ENCODE results near the gene FRS2.

Gene FRS2

GRCh38 chr12:69464428-69464827 lies 5.8 kb upstream of the FRS2 start:
- DNase-seq (ENCODE audit: low read depth, low spot score), result no peak

GRCh38 chr12:69466867-69467266 lies 3.3 kb upstream of the FRS2 start:
- DNase-seq (ENCODE audit: low read depth, low spot score), result no peak

GRCh38 chr12:69467366-69467765 lies 2.8 kb upstream of the FRS2 start:
- DNase-seq (ENCODE audit: low read depth, low spot score), result no peak

- no peak for DNase-seq (ENCODE audit: low read depth, low spot score)
Measured at GRCh38 chr12:69468237-69469026, 1.8 kb upstream of the FRS2 start.

DNA sequence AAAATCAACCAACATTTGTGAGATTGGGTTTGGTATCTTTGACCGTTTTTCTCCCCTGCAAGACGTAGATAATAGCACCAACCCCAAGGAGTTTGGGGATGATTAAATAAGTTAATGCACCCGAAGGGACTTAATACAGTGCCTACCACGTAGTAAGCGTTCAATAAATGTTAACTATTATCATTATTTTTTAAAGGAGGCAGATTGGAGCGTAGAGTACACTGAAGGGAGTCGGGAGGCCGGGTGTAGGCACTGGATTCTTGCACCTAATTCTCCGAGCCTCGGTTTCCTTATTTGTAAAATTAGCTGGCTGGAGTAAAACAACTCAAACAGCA lies 367 bp upstream of the FRS2 start:
- DNase-seq (ENCODE audit: low read depth, low spot score), result no peak

DNA sequence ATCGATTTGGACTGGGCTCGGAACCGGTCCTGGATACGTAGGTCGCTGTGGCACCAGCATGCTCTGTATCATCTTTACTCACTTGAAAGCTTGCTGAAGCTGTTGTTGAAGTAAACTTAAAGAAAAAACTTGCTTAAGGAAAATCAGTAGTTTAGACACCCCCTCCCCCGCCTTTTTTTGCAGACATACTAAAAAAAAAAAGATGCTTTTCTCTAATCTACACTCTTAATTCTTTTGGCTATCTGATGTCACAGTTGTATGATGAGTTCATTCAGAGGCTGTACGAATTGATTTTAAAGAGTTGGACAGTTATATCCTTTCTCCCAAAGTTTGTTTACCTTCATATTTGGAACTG lies 865 bp downstream of the FRS2 start:
- no peak for DNase-seq (ENCODE audit: low read depth, low spot score)

DNA sequence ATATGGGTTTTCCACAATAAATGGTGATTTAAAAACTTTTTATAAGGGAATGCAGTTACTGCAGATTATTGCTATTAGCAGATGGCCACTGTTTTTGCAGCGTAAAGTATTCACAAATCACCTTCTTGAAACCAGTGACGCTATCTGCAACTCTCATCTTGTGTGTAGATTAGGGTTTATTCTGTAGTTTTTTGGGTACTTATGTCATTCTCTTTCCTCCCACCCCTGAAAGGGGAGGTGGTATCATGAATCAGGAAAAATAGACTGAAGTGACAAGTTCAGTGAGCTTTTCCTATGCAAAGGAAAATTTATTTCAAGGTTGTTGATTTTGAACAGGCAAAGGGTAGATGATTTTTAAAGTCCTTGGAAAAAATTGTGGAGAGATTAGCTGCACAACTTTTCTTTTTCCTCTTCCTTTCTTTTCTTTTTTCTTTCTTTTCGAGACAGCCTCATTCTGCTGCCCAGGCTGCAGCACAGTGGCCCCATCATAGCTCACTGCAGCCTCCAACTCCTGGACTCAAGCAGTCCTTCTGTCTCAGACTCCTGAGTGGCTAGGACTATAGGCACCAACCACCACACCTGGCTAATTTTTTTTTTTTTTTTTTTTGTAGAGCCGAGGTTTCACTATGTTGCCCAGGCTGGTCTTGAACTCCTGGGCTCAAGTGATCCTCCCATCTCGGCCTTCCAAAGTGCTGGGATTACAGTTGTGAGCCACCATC lies 1.6 kb downstream of the FRS2 start:
- no peak for DNase-seq (ENCODE audit: low read depth, low spot score)

GRCh38 chr12:69473262-69473661 lies 3.1 kb downstream of the FRS2 start:
- no peak for DNase-seq (ENCODE audit: low read depth, low spot score)

- no peak for DNase-seq (ENCODE audit: low read depth, low spot score)
Measured at GRCh38 chr12:69474456-69474855, 4.3 kb downstream of the FRS2 start.

DNA sequence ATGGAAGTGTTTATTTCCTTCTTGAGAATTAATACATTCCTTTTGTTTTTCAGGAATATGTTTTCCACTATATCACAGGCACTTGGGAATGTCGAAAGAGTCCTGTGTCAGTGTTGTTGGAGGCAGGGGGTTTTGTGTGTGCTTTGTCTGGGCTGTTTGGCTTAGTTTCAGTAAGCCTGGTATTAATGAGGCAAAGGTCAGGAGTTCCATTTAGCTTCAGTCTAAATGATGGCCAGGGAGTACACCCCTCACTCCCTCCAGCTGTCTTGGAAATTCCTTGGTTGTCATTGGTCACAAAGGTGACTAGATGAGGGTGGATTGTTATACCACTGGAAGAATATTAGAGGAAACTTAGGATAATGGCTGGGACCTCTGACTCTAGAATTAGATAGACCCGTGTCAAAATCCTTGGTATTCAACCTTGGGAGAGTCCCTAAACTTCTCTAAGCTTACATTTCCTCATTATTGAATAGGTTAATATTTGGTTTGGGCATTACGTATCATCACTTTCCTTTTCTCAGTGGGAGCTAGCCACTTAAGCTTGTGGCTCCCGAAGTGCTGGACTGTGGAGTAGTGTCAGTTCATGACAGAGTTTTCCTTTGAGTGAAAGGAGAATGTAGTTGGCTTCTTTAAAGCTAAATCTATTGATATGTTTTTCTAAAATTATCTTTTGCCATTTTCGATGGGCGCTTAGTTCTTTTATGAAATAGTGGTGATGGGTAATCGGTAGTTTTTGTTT lies 5.2 kb downstream of the FRS2 start:
- DNase-seq (ENCODE audit: low read depth, low spot score), result no peak

- DNase-seq (ENCODE audit: low read depth, low spot score), result no peak
Measured at GRCh38 chr12:69476276-69477017, 6.3 kb downstream of the FRS2 start.

GRCh38 chr12:69479675-69480074 lies 9.5 kb downstream of the FRS2 start:
- DNase-seq (ENCODE audit: low read depth, low spot score), result no peak

DNA sequence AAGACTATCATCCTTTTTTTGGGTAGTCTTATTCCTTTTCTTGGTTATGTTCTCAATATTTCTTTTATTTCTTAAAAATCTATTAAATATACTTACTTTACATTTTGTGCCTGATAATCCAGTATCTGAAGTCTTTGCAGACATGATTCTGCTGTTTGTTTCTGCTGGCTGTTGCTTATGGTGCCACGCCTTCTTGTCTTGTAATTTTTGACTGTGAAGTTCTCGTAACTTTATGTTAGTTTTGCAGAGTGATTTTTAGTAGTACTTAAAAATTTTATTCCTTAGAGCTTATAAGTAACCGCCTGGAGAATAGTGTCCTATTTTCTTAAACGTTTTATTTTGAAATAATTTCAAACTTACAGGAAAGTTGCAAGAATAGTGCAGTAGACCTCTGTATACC lies 10.5 kb downstream of the FRS2 start:
- no peak for DNase-seq (ENCODE audit: low read depth, low spot score)

DNA sequence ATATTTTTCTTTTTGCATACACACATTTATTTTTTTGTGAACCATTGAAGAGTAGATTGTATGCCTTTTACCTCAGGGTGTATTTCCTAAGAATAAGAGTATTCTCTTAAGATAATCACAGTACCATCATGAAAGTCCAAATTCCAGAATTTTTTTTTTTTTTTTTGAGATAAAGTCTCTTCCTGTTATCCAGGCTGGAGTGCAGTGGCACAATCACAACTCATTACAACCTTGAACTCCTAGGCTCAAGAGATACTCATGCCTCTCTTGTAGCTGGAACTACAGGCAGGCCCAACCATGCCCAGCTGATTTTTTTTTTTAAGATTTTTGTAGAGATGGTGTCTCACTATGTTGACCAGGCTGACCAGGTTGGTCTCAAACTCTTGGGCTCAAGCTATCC lies 10.9 kb downstream of the FRS2 start:
- no peak for DNase-seq (ENCODE audit: low read depth, low spot score)

DNA sequence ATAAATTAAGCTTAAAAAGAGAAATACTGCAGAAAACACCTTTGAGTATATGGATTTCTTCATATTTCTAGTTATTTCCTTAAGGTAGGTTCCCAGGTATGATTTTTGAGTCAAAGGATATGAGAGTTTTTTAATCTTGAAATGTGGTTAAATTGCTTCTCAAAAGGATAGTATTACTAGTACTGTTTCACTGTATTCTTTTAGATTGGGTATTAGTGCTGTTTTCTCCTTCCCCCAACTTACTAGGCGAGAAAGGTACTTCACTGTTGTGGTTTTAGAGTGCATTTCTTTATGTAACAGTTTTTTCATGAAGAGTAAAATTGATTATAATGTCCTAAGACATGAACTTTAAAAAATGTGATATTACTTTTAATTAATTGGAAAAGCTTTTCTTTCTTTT lies 13.5 kb downstream of the FRS2 start:
- no peak for DNase-seq (ENCODE audit: low read depth, low spot score)

- DNase-seq (ENCODE audit: low read depth, low spot score), result no peak
Measured at GRCh38 chr12:69484428-69484827, 14.2 kb downstream of the FRS2 start.

- DNase-seq (ENCODE audit: low read depth, low spot score), result no peak
Measured at GRCh38 chr12:69490920-69491643, 20.9 kb downstream of the FRS2 start.

DNA sequence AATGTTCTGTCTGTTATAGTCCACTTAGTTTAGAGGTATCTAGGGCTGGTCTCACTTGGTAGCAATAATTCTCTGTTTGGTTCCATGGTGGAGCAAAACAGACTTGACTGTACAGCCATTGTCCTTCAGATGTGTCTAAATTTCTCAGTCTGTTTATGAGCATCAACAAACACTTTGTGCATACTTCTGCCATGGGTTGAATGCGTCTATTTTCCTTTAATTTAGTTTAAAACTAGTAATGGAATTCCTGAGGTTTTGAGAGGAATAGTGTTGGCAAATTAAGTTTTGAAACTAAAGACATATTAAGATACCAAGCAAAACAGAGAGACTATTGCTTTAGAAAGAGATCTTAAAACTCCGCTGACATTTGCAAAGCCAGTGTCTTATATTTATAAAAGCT lies 22.6 kb downstream of the FRS2 start:
- DNase-seq (ENCODE audit: low read depth, low spot score), result no peak

- no peak for DNase-seq (ENCODE audit: low read depth, low spot score)
Measured at GRCh38 chr12:69495071-69495470, 24.9 kb downstream of the FRS2 start.

DNA sequence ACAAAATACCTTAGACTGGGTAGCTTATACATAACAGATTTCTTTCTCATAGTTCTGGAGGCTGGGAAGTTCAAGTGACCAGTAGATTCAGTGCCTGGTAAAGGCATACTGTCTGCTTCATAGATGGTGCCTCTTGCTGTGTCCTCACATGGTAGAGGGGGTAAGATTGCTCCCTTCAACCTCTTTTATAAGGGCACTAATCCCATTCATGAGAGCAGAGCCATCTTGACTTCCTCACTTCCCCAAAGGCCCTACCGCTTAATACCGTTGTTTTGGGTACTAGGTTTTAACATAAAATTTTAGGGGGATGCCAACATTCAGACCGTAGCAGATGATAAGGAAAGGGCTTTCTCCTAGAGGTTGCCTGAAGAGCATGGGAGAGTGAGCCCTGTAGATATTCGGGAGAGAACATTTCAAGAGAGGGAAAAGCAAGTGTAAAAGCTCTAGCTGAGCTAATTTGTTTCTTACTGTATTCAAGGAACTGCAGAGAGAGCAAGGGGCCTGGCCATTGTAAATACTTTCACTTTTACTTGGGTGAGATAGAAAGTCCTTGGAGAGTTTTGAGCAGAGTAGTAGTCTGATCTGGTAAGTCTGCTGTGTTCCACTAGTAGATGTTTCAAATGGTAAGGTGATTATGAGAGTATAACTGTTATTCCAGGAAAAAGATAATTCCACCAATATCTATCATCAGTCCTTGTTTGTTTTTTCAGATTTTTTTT lies 27.3 kb downstream of the FRS2 start:
- DNase-seq (ENCODE audit: low read depth, low spot score), result no peak

DNA sequence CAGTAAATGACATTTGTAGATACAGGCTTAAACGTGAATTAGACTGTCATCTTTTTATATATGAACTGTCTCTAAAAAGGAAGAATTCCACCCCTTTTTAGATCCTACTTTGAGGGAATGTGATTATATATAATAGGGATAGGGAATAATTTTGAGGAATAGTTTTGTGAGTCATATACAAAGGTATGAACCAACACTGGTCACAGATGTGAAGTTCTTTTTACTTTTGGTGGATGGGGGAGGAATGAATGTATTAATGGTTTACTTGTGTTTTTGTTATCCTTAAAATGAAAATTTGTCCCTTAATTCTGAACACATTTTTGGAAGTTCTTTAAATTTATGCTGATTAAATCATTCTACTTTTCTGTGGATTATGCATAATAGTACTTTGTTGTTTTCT lies 30.4 kb downstream of the FRS2 start:
- DNase-seq (ENCODE audit: low read depth, low spot score), result no peak
